Keratinocyte (primary cell): ENCODE results near the gene FBXO44. TPM values are rescaled to one million over a fixed set of nuclear protein-coding genes. Genes with fewer than 3 reads are reported as not detected.

Experiments
- DNase-seq: peaks from one replicate; pipeline ENCODE4 v3.0.0-alpha.2; 2011; ENCODE audit warnings: low read depth, missing footprints, low spot score
- FAIRE-seq: peaks from 2 replicates; lab custom pipeline; 2011; peaks lifted over from hg19 to GRCh38; lab: Jason Lieb, UNC
- H2AFZ ChIP-seq: 2 replicates; pipeline ENCODE4 v1.6.0; 2012; ENCODE audit warnings: low read length, control low read depth, inconsistent platforms; ENCODE audit not compliant: control insufficient read depth
- H3K27ac ChIP-seq: 2 replicates; pipeline ENCODE4 v1.5.1; 2011; ENCODE audit warnings: low read length; ENCODE audit not compliant: control insufficient read depth, insufficient read depth
- H3K27me3 ChIP-seq: 3 replicates; pipeline ENCODE4 v1.6.0; 2011; ENCODE audit warnings: low read length; ENCODE audit not compliant: control insufficient read depth, insufficient read depth; ENCODE audit errors: extremely low read depth
- H3K36me3 ChIP-seq, 2 experiments: 2 replicates in 1 of 2; 3 replicates in 1 of 2; pipeline ENCODE4 v1.5.1; 2011; ENCODE audit warnings: low read length in 2 of 2, mild to moderate bottlenecking in 1 of 2; ENCODE audit not compliant: control insufficient read depth in 2 of 2, insufficient read depth in 2 of 2; ENCODE audit errors: extremely low read depth in 1 of 2
- H3K4me1 ChIP-seq: 3 replicates; pipeline ENCODE4 v1.5.1; 2011; ENCODE audit warnings: low read length; ENCODE audit not compliant: control insufficient read depth, insufficient read depth; ENCODE audit errors: extremely low read depth
- H3K4me2 ChIP-seq: 3 replicates; pipeline ENCODE4 v1.6.0; 2011; ENCODE audit warnings: low read depth, low read length; ENCODE audit not compliant: control insufficient read depth, insufficient read depth; ENCODE audit errors: extremely low read depth
- H3K4me3 ChIP-seq, 3 experiments: fragments of 200-600 bp in 1 of 3; sonication (generic) in 1 of 3; 2 replicates in 2 of 3; 3 replicates in 1 of 3; pipeline ENCODE4 v1.5.1; 2011 to 2016; ENCODE audit warnings: low read length in 3 of 3, mild to moderate bottlenecking in 3 of 3, control low read depth in 2 of 3, inconsistent platforms in 1 of 3, low read depth in 1 of 3, mixed read lengths in 1 of 3, mixed run types in 1 of 3, moderate library complexity in 1 of 3; ENCODE audit not compliant: control insufficient read depth in 2 of 3, insufficient read depth in 2 of 3; ENCODE audit errors: extremely low read depth in 1 of 3
- H3K79me2 ChIP-seq: 2 replicates; pipeline ENCODE4 v1.6.0; 2012; ENCODE audit warnings: low read length; ENCODE audit not compliant: control insufficient read depth, insufficient read depth
- H3K9ac ChIP-seq: 3 replicates; pipeline ENCODE4 v1.6.0; 2011; ENCODE audit warnings: low read length; ENCODE audit not compliant: control insufficient read depth, insufficient read depth; ENCODE audit errors: extremely low read depth
- H3K9me1 ChIP-seq: 3 replicates; pipeline ENCODE4 v1.6.0; 2011; ENCODE audit warnings: low read length; ENCODE audit not compliant: control insufficient read depth, insufficient read depth; ENCODE audit errors: extremely low read depth
- H3K9me3 ChIP-seq: 2 replicates; pipeline ENCODE4 v1.5.1; 2012; ENCODE audit warnings: low read depth, low read length; ENCODE audit not compliant: control insufficient read depth
- H4K20me1 ChIP-seq: 3 replicates; pipeline ENCODE4 v1.6.0; 2011; ENCODE audit warnings: low read length; ENCODE audit not compliant: control insufficient read depth, insufficient read depth; ENCODE audit errors: extremely low read depth
- CTCF ChIP-seq, 3 experiments: IDR thresholded peaks in 1 of 3; conservative IDR thresholded peaks in 1 of 3; optimal IDR thresholded peaks in 1 of 3; 2 replicates in 2 of 3; 3 replicates in 1 of 3; pipeline versions ENCODE3 to v1.5.1; 2011; ENCODE audit warnings: low read length in 3 of 3, mild to moderate bottlenecking in 3 of 3, moderate library complexity in 2 of 3, control low read depth in 1 of 3, inconsistent platforms in 1 of 3; ENCODE audit not compliant: insufficient read depth in 2 of 3; ENCODE audit errors: extremely low read depth in 1 of 3
- EZH2 ChIP-seq: IDR thresholded peaks from one replicate; pipeline ENCODE4 v1.6.1; 2012; ENCODE audit warnings: inconsistent platforms, mild to moderate bottlenecking, low read length, moderate library complexity
- dilution Hi-C: fragments of 300-500 bp; cut with MboI; formaldehyde crosslinking; loops from one replicate; pipeline ENCODE4 v1.7.0; 2020; ENCODE audit warnings: low sequenced_read_pairs; ENCODE audit not compliant: extremely low pct_ligation_motif_present
- polyA plus RNA-seq, 5 experiments: library from polyadenylated mRNA; depleted of rRNA in 3 of 5; stranded (reverse) in 3 of 5; stranded (forward) in 1 of 5; unstranded in 1 of 5; fragments of >200 nt; gene quantifications; 1 replicate in 1 of 5; 2 replicates in 3 of 5; 3 replicates in 1 of 5; pipeline versions ENCODE4 v1.2.1 to v1.2.3, GENCODE V29; 2011 to 2012; ENCODE audit warnings: missing spikeins in 2 of 5, low read depth in 1 of 5, low replicate concordance in 1 of 5

The FBXO44 gene
- polyA plus RNA-seq, 1 donor (not counting 4 experiments of a cell fraction or from before 2014, with no cell fraction given) = 23.1 TPM

- FAIRE-seq (peak; percentile 91), DNase-seq (peak; percentile 36)
- no peak overlapping the region for H3K27ac ChIP-seq
- H3K9me3 ChIP-seq = no peaks in the 10 kb centered on the region
- peaks cover 66% of the 10 kb centered on the region for H3K27me3 ChIP-seq
- TF ChIP-seq EZH2 (no peak), CTCF (optimal IDR thresholded peaks at IDR 0.05 in 1 of 3, IDR thresholded peaks at IDR 0.05 in 1 of 3, conservative IDR thresholded peaks at IDR 0.05 in 1 of 3; ENCODE audit: extremely low read depth in 1 of 3, insufficient read depth in 2 of 3, low read length in 3 of 3) (no peak)
- H3K9me1 ChIP-seq = no peaks in the 10 kb centered on the region
- no peaks in the 10 kb centered on the region for H4K20me1 ChIP-seq
- dilution Hi-C loops = no loop called here
- no peaks in the 10 kb centered on the region for H3K79me2 ChIP-seq
- H2AFZ ChIP-seq = no peak overlapping the region
- no peaks in the 10 kb centered on the region for H3K36me3 ChIP-seq
- no peak overlapping the region for H3K9ac ChIP-seq
- H3K4me1 ChIP-seq = peaks cover 14% of the 10 kb centered on the region
- H3K4me3 ChIP-seq = no peak overlapping the region
- peak overlapping the region; percentile 41 for H3K4me2 ChIP-seq
Measured at GRCh38 chr1:11693024-11693590, 38.4 kb downstream of the FBXO44 start.

GRCh38 chr1:11693917-11694316 lies 39.2 kb downstream of the FBXO44 start:
- Histone ChIP-seq H3K27ac (no peak overlapping the region), H3K4me1 (peaks cover 14% of the 10 kb centered on the region), H3K27me3 (peaks cover 66% of the 10 kb centered on the region), H3K9ac (no peak overlapping the region), H3K9me1 (no peaks in the 10 kb centered on the region), H3K4me3 (no peak overlapping the region), H3K79me2 (no peaks in the 10 kb centered on the region), H2AFZ (no peak overlapping the region), H3K4me2 (no peak overlapping the region), H3K9me3 (no peaks in the 10 kb centered on the region), H4K20me1 (no peaks in the 10 kb centered on the region), H3K36me3 (no peaks in the 10 kb centered on the region)
- no peak for DNase-seq
- dilution Hi-C loops = no loop called here
- FAIRE-seq = no peak
- TF ChIP-seq CTCF (optimal IDR thresholded peaks at IDR 0.05 in 1 of 3, IDR thresholded peaks at IDR 0.05 in 1 of 3, conservative IDR thresholded peaks at IDR 0.05 in 1 of 3; ENCODE audit: extremely low read depth in 1 of 3, insufficient read depth in 2 of 3, low read length in 3 of 3) = no peak
- TF ChIP-seq EZH2 = no peak
